SW 1271 (cell line): ENCODE data around the gene POLR3E.
"Not testable (repeated sequence)": the region's sequence is repeated elsewhere in the genome, so short reads cannot be mapped to it uniquely, and the experiment has no call there.

Experiments used
- DNase-seq, 2 experiments: peaks; one replicate each; lab custom pipeline; 2025; lab: John Stamatoyannopoulos, UW

The POLR3E gene

DNA sequence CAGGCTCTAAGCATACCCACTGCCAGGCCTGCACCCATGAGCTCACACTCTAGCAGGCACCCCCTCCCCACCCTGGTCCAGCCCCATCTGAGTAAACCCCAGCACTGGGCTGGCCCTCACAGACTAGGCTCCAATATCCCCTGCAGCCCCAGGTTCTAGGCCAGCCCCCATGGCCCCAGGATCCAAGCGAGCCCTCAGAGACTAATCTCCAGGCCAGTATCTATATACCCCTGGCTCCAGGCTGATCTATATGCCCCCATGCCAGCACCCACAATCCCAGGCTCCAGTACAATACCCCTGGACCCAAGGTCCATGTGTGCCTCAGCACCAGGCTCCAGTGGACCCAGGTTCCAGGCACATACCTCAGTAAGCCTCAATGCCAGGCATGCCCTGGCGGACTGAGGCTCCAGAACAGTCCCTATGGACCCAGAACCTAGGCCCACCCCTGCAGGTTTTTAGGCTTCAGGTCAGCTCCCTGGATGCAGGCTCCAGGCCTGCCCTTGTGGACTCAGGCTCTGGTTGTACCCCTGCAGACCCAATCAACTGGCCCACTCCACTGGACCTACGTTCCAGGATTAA lies 38.5 kb downstream of the POLR3E start:
- DNase-seq, result no peak

DNA sequence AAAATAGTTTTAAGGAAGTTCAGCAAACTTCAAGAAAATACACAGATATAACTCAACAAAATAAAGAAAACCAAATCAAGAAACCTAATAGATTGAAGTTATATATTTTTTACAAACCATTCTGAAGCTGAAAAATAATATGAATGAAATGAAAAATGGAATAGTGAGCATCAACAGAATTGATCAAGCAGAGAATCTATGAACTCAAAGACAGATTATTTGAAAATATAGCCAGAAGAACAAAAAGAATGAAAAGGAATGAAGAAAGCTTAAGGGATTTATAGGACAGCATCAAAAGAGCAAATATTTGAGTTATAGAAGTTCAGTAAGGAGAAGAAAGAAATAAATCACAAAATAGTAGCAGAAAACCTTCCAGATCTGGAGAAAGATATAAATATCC lies 39.4 kb downstream of the POLR3E start:
- no peak for DNase-seq

DNA sequence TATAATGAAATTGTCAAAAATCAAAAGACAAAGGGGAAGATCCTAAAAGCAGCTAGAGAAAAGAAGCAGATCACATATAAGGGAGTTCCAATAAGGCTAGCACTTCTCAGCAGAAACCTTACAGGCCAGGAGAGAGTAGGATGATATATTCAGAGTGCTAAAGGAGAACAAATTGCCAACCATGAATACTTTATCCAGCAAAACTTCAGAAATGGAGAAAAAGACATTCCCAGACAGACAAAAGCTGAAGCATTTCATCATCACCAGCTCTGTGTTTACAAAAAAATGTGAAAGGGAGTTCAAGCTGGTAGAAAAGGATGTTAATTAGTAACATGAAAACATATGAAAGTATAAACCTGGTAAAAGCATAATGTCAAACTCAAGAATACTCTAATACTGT lies 39.8 kb downstream of the POLR3E start:
- DNase-seq, result no peak

DNA sequence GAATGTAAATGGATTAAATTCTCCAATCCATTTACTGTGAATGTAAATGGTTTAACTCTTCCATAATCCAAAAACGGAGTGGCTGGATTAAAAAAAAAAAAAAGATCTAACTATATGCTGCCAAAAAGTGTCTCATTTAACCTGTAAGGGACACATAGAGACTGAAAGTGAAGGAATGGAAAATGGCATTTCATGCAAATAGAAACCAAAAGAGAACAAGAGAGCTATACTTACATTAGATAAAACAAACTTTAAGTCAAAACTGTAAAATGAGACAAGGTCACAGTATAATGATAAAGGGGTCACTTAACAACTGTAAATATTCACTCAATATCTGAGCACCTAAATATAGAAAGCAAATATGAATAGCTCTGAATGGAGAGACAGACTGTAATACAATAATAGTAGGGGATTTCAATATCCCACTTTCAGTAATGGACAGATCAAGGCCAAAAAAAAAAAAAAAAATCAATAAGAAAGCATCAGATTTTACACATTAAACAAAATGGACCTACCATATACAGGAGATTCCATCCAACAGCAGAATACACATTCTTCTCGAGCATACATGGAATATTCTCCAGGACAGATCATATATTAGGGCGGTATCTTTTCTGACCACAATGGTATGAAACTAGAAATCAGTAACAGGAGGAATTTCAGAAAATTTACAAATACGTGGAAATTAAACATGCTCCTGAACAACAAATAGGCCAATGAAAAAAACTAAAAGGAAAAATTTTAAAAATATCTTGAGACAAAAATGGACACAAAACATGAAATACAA lies 40.8 kb downstream of the POLR3E start:
- no peak for DNase-seq

DNA sequence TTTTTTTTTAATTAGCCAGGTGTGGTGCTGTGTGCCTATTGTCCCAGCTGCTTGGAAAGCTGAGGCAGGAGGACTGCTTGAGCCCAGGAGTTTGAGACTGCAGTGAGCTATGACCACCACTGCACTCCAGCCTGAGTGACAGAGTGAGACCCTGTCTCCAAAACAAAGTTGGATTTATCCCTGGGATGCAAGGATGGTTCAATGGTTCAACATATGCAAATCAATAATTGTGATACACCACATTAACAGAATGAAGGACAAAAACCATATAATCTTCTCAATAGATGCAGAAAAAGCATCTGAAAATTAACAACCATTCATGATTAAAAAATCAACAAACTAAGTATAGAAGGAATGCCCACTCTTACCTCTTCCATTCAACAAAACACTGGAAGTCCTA lies 43.7 kb downstream of the POLR3E start:
- no peak for DNase-seq

DNA sequence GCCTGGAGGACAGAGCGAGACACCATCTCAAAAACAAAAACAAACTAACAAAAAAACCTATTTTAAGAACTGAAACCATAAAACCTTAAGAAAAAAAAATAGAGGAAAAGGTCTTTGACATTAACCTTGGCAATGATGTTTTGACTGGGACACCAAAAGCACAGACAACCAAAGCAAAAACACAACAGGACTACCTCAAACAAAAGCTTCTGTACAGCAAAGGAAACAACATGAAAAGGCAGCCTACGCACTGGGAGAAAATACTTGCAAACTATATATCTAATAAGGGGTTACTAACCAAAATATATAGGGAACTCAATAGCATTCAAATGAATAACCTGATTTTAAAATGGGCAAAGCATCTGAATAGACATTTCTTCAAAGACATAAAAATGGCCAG lies 44.9 kb downstream of the POLR3E start:
- no peak for DNase-seq

DNA sequence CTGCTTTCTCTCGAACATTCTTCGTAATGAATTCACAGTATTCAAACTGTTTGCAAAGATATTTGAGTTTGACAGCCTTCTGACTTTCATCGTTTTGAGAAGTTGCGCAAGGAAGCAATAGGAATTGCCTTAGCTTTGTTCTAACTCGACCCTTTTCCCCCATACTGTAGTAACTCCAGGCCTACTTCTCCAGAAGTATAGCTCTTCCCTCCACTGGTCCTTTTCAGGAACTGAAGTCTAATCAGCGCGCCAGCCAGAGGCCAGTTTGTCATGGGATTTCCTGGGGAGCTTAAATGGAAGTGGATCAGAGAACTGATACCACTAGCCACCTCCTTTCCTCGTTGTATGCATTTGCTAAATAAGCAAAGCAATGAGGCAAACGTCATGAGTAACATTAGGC lies 49.3 kb downstream of the POLR3E start:
- DNase-seq, result no peak

DNA sequence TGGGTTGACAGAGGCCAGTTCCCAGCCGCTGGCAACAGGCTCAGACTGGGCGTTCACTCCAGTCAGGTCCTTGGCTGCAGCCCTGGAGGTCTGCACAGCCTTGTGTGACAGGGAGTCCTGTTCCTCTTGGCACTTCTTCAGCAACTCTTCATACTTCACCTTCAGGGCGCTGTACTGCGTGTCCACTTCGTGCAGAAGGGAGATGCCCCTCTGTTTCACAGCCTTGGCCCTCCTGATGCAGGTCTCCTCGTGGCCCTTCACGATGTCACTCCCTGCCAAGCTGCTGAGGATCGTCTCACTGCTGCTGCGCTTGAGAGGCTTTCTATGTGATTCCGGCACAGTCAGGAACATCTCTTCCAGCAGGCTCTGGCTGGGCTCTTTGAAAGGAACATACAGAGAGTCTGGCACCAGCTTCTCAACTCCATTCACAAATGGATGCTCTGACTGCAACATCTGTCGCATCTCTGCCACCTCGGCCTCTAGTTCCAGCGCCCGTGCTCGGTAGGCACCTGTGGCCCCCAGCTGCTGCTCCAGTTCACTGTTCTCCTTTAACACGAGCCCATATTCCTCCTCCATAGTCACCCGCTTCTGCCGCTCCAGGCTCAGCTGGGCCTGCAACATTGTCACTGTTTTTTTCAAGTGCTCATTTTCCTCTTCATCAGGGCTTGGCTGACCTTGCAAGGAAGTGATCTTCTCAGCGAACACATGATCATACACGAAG lies 50.1 kb downstream of the POLR3E start:
- no peak for DNase-seq

DNA sequence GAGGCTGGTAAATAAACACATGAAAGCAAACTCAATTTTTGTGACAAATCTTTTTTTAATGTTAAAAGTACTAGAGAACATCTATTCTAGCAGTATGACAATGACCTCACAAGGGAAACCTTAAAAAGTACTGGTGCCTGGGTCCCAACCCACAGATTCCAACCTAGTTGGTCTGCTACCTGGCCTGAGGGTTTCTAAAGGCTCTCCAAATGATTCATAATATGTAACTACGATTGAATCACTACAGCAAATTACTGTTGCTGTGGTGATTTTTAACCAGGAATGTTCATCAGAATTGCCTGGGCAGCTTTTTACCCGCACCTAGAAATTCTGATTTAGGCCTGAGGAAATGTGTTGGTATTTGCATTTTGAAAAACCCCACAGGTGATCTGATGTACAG lies 51.1 kb downstream of the POLR3E start:
- no peak for DNase-seq

DNA sequence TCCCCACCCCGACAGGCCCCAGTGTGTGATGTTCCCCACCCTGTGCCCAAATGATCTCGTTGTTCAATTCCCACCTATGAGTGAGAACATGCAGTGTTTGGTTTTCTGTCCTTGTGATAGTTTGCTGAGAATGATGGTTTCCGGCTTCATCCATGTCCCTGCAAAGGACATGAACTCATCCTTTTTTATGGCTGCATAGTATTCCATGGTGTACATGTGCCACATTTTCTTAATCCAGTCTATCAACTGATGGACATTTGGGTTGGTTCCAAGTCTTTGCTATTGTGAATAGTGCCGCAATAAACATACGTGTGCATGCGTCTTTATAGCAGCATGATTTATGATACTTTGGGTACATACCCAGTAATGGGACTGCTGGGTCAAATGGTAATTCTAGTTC lies 53.8 kb downstream of the POLR3E start:
- not testable (repeated sequence) for DNase-seq

DNA sequence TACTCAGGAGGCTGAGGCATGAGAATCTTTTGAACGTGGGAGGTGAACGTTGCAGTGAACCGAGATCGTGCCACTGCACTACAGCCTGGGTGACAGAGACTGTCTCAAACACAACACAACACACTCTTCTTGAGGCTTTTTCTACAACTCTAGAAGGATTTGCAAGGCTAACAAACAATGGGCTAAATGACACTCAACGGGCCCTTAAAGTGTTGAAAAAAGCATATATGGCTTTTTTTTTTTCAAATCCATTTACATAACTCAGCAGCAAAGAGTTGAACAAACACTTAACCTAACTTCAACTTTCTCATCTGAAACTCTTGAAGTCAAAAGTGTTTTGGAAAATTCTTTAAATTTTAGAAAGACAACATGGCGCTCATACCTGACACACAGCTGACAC lies 54.9 kb downstream of the POLR3E start:
- DNase-seq, result no peak

DNA sequence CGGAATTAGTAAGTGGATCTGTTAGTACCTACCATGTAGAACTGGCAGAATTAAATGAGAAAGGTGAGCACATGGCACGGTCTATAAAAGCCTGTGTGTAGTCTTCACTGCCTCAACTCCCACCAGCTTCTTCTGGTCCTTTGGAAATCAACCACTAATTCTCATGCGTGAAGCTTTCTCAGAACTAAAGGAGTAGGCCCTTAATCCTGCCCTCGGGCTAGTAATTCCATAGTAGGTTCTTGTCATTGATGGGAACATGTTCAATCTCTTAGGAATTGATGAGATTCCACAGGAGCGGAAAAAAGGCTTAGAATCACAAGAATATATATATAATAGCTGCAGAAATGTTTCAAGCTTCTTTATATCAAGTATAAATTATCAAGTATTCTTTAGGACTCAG lies 55.5 kb downstream of the POLR3E start:
- no peak for DNase-seq

DNA sequence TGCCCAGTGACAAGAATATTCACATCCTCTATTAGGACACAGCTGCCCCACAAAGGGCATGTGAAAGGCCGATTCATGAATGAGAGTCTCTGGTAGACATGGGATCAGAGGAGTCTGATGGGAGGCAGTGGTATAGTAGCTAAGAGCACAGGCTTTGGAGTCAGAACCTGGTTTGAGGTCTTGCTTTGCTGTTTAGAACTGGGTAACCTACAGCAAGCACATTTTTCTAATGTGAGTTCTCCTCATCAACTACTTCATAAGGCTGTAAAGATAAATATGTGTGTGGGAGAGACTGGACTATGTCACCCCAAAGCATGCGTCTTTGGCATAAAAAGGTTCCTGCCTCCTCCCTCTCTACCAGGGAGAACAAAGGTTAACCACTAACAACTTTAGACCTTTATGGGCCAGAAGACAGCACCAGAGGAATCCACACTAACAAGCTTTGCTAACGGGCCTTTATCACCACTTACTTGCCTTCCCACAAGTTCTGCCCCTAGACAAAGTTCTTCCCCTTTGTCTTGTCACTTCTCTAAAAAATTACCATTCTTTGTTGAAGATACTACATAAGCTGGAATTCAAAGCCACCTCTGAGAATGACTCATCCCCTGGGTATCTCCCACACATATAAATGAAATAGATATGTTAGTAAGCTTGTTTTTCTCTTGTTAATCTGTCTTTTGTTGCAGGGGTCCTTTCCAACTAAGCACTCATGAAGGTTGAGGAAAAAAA lies 56.1 kb downstream of the POLR3E start:
- DNase-seq, result peak in 1 of 2 experiments; percentile 10

DNA sequence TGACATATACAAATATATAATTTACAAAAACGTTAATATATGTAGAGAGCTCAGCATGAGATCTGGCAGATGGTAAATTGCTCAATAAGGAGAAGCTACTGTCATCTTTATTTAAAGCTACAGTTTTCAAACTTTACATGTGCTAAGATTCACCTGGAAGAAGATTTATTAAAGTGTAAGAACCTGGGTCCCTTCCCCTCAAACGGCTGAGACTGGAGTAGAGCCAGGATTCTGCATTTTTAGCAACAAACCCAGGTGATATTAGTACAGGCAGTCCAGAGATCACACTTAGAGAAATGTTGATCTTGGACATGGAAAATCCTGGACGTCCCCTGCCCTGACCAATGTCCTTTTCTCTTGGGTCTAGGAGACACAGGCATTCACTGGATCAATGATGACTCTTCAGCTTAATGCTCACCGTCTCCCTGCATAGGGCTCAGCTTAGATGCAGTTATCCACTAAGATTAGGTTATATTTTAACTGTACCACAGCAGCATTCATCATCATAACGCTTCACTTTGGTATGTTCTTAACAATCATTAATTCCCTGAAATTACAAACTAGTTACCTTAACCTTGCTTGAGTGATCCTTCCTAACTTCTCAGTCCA lies 56.8 kb downstream of the POLR3E start:
- no peak for DNase-seq

DNA sequence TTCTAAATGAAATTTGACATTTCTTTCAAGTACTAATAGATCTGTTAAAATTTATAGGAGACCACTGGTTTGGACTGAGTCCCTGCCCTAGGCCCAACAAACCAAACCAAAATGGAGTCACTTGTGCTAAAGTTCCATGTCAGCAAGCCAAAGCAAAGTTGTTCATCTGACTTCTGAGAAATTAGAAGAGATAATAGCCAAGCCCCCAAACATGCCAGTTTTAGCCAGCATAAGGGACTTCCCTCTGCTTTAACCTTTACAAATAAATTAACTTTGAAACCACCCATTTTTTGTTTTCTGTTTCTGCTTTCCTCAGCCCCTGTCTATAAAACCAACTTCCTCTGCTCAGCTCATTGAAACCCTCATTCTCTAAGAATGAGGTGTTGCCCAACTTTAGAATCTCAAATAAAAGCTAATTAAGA lies 58.3 kb downstream of the POLR3E start:
- no peak for DNase-seq

DNA sequence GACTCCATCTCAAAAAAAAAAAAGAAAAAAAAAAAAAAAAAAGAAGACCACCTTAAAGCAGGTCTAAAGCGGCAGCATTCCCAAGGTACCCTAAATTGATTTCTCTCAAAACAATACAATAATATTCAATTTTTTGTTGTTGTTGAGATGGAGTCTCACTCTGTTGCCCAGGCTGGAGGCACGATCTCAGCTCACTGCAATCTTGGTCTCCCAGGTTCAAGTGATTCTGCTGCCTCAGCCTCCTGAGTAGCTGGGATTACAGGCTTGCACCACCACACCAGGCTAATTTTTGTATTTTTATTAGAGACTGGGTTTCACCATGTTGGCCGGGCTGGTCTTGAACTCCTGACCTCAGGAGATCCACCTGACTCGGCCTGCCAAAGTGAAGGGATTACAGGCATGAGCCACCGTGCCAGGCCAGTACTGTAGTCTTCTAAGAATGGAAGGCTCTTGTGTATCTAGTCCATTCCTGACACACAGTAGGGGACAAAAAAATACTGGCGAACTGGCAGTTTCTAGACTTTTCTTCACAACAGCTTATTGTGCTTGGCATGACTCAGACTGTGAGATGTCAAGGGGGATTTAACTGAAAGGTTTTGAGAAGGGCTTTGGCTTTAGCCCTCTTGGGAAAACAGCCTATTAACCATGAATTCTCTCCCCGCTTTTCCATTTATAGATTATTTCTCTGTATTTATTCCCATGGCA lies 59.9 kb downstream of the POLR3E start:
- no peak for DNase-seq

DNA sequence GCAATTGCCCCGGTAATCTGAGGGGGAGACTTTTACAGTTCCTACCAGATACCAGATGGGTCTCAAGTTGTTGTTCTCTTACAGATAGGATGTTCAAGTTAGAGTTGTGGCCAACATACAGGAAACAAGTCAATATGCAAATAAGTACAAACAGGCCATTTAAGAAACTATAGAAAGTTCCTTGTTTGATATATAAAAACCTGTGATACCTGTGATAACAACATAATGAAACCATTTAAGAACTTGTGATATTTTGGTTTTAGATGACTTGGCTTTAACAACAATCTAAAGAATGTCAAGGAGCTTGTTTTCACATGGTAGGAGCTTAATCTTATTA lies 60.4 kb downstream of the POLR3E start:
- DNase-seq, result no peak

DNA sequence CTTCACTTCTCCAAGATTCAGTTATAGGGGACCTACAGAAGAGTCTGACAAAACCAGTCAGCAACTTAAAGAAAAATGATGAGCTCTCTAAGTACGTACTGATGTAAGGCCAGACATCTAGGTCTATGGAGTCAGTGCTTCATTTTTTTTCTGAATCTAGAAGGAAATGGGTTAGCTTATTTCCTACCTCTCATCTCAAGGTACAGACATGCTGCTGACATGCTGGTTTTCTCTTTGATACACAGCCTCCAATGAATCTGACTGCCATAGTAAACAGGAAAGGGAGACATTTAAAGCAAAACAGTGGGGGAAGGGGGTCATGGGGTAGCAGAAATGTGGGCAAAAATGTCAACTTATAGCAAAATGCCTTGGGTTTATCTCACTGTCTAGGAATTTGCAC lies 60.8 kb downstream of the POLR3E start:
- DNase-seq, result no peak

DNA sequence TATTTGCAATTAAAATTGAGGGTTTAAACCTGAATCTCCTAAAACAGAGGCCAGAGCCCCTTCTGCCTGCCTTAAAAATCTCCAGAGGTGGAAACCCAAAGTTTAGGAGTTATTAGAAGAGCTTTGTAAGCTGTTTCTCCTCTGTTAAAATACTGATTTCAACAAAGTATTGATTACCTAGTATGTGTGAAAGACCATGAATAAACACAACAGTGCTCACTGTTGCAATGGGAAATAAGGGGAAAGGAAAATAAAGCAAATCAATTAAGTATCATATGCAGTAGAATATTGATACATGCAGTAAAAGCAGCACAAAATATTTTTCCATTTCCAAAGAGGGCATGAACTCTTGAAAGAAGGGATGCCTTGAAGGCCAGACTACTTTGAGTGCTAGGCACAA lies 62.5 kb downstream of the POLR3E start:
- no peak for DNase-seq

DNA sequence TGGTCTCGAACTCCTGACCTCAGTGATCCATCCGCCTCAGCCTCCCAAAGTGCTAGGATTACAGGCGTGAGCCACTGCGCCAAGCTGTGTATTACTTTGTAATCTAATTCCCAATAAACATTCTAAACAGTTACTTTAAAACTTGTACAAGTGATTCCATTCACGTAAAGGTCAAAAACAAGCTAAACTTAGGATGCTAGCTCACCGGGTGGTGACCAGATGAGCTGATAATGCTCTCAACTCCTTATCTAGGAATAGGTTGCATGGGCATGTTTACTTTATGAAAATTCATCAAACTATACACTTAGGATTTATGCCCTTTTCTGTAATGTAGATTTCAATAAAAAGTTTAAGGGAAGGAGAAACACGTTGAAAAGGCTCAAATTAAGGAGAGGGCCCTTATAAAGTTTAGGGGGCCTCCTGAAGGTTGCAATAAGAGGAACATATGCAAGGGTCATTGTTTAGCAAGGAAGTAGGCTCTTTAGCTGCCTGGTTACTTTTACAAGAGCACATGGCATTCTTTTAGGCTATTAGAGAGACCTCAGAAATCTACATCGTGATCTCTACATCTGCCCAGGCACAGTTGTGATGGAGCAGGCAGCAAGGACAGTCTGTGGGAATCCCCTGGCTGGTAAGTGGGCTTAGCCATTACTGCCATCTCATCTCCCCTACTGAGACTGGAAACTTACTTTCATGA lies 63.9 kb downstream of the POLR3E start:
- no peak for DNase-seq

DNA sequence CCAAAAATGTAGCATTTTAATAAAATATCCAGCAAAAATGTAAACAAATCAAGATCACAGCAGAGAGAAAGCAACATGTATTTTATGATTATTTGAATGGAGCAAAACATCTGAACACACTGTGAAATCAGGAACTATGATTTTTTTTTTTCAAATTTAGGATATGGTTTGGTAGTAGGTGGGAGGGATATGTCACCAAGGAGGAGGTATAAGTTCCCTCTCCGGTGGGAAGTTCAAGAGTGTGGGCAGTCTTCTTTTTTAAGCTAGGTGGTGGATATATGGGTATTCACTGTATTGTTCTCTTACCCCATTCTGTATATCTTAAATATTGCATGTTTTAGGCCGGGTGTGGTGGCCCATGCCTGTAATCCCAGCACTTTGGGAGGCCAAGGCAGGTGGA lies 67.0 kb downstream of the POLR3E start:
- no peak for DNase-seq
